Measurements from ENCODE around the gene EHMT1.

DNA sequence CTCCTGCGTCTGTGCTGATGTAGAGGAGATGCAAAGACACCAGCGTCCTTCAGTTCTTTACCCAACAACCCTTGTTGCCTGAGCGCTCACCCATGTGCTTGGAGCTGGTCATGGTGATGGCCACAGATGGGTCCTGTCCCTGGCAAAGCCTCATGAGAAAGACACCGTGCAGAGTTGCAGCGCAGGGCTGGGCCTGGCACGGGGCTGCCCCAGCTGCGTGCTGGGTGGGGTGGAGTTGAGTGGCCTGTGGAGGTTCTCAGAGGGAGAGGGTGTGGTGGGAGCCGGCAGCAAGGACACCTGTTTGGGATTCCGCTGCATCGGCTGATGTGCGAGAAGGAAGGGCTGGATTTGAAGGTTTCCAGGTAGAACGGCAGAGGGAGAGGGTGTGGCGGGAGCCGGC is 133.6 kb downstream of the EHMT1 start:
- TF ChIP-seq ZNF274 (IDR thresholded peaks at IDR 0.05; ENCODE audit: borderline replicate concordance, low read depth, low read length) (no peak), POLR2AphosphoS5 (IDR thresholded peaks at IDR 0.05; ENCODE audit: control insufficient read depth, insufficient read depth, low read depth, low read length) (no peak), ARID4B (CRISPR knock-in tag; IDR thresholded peaks at IDR 0.05) (no peak), EZH2 (IDR thresholded peaks at IDR 0.05; ENCODE audit: borderline replicate concordance, low read depth, low read length) (no peak)
- TF ChIP-seq, protein P1, sequence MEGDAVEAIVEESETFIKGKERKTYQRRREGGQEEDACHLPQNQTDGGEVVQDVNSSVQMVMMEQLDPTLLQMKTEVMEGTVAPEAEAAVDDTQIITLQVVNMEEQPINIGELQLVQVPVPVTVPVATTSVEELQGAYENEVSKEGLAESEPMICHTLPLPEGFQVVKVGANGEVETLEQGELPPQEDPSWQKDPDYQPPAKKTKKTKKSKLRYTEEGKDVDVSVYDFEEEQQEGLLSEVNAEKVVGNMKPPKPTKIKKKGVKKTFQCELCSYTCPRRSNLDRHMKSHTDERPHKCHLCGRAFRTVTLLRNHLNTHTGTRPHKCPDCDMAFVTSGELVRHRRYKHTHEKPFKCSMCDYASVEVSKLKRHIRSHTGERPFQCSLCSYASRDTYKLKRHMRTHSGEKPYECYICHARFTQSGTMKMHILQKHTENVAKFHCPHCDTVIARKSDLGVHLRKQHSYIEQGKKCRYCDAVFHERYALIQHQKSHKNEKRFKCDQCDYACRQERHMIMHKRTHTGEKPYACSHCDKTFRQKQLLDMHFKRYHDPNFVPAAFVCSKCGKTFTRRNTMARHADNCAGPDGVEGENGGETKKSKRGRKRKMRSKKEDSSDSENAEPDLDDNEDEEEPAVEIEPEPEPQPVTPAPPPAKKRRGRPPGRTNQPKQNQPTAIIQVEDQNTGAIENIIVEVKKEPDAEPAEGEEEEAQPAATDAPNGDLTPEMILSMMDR (IDR thresholded peaks at IDR 0.05 in 2 of 3, conservative IDR thresholded peaks at IDR 0.05 in 1 of 3; ENCODE audit: insufficient read depth in 2 of 3, low read depth in 1 of 3, low read length in 3 of 3) = no peak
